GM21390 (cell line): ENCODE data around the gene RAB5IF.
"Not testable (repeated sequence)": the region's sequence is repeated elsewhere in the genome, so short reads cannot be mapped to it uniquely, and the experiment has no call there.

Source experiments
- ATAC-seq: cut with Tn5 transposase; IDR thresholded peaks from one replicate; pipeline ENCODE4 v1.9.1; 2021; ENCODE audit not compliant: unreplicated experiment

Gene RAB5IF

GRCh38 chr20:36605399-36606157 is at the start of gene RAB5IF:
TSS of gene RAB5IF (plus strand) at chr20:36605779. CDS start at chr20:36605952, 173 bp downstream.
- ATAC-seq = peak; percentile 79

- ATAC-seq = no peak
Measured at GRCh38 chr20:36562724-36563123, 42.9 kb upstream of the RAB5IF start.

GRCh38 chr20:36563374-36563773 is 42.2 kb upstream of the RAB5IF start:
- no peak for ATAC-seq

- not testable (repeated sequence) for ATAC-seq
Measured at GRCh38 chr20:36564078-36564725, 41.4 kb upstream of the RAB5IF start.

- ATAC-seq = not testable (repeated sequence)
Measured at GRCh38 chr20:36564726-36565121, 40.9 kb upstream of the RAB5IF start.

- ATAC-seq = no peak
Measured at GRCh38 chr20:36565520-36565919, 40.1 kb upstream of the RAB5IF start.

GRCh38 chr20:36569847-36570429 is 35.6 kb upstream of the RAB5IF start:
- ATAC-seq = no peak

GRCh38 chr20:36571564-36572504 is 33.7 kb upstream of the RAB5IF start:
- ATAC-seq = no peak

GRCh38 chr20:36572701-36573102 is 32.9 kb upstream of the RAB5IF start:
- peak; percentile 4 for ATAC-seq

GRCh38 chr20:36573103-36573797 is 32.3 kb upstream of the RAB5IF start, which contains the start of gene TGIF2:
TSS of gene TGIF2 (plus strand) at chr20:36573597. CDS start at chr20:36578775, 5,178 bp downstream.
- ATAC-seq = peak; percentile 61

- no peak for ATAC-seq
Measured at GRCh38 chr20:36573798-36574365, 31.7 kb upstream of the RAB5IF start.

- no peak for ATAC-seq
Measured at GRCh38 chr20:36574366-36575135, 31.0 kb upstream of the RAB5IF start.

GRCh38 chr20:36576081-36576445 is 29.5 kb upstream of the RAB5IF start:
- ATAC-seq = no peak

GRCh38 chr20:36578356-36579041 is 27.1 kb upstream of the RAB5IF start:
- no peak for ATAC-seq

- no peak for ATAC-seq
Measured at GRCh38 chr20:36579996-36580545, 25.5 kb upstream of the RAB5IF start.

- ATAC-seq = no peak
Measured at GRCh38 chr20:36582322-36582721, 23.3 kb upstream of the RAB5IF start.

- ATAC-seq = no peak
Measured at GRCh38 chr20:36582821-36583220, 22.8 kb upstream of the RAB5IF start.

GRCh38 chr20:36584018-36584481 is 21.5 kb upstream of the RAB5IF start:
- no peak for ATAC-seq
